GM19099 (cell line): Measurements from ENCODE around the gene NDRG2.
A peak's percentile ranks its signal among the peaks of the same experiment; 100 is the strongest.

Experiments used
- POLR2A ChIP-seq: IDR thresholded peaks from 3 replicates; pipeline ENCODE4 v1.6.1; 2011; ENCODE audit warnings: low read depth; ENCODE audit not compliant: insufficient read length; ENCODE audit errors: extremely low read depth

NDRG2 gene

GRCh38 chr14:21011136-21011535, 13.7 kb downstream of the NDRG2 start:
- TF ChIP-seq POLR2A, result no peak

- TF ChIP-seq POLR2A, result no peak
Observed at GRCh38 chr14:21003788-21004346, 21.0 kb downstream of the NDRG2 start.

- no peak for TF ChIP-seq POLR2A
Observed at GRCh38 chr14:21001218-21001617, 23.6 kb downstream of the NDRG2 start.

- no peak for TF ChIP-seq POLR2A
Observed at GRCh38 chr14:20999591-20999990, 25.3 kb downstream of the NDRG2 start.

- TF ChIP-seq POLR2A, result no peak
Observed at GRCh38 chr14:20998674-20999366, 26.0 kb downstream of the NDRG2 start, which contains the start of gene SLC39A2. Gene SLC39A2, plus strand, starts transcription at chr14:20999293. Its CDS starts 154 bp downstream, at chr14:20999447.

GRCh38 chr14:20998139-20998538, 26.7 kb downstream of the NDRG2 start:
- TF ChIP-seq POLR2A, result no peak

GRCh38 chr14:20997564-20997963, 27.3 kb downstream of the NDRG2 start:
- TF ChIP-seq POLR2A, result no peak

GRCh38 chr14:20997115-20997514, 27.7 kb downstream of the NDRG2 start:
- no peak for TF ChIP-seq POLR2A

GRCh38 chr14:20996521-20996920, 28.3 kb downstream of the NDRG2 start:
- TF ChIP-seq POLR2A, result no peak

- peak; percentile 86 for TF ChIP-seq POLR2A
Observed at GRCh38 chr14:20989787-20990600, 34.9 kb downstream of the NDRG2 start, which contains the start of gene METTL17. Gene METTL17, plus strand, starts transcription at chr14:20989980. Its CDS starts 23 bp downstream, at chr14:20990003.

GRCh38 chr14:20989471-20989786, 35.4 kb downstream of the NDRG2 start:
- peak; percentile 58 for TF ChIP-seq POLR2A

- TF ChIP-seq POLR2A, result no peak
Observed at GRCh38 chr14:20988717-20989470, 36.0 kb downstream of the NDRG2 start.

GRCh38 chr14:20986811-20987210, 38.0 kb downstream of the NDRG2 start:
- no peak for TF ChIP-seq POLR2A

GRCh38 chr14:20982646-20983369, 42.1 kb downstream of the NDRG2 start:
- TF ChIP-seq POLR2A, result no peak

GRCh38 chr14:20980906-20981305, 44.0 kb downstream of the NDRG2 start:
- no peak for TF ChIP-seq POLR2A

GRCh38 chr14:20978687-20979086, 46.2 kb downstream of the NDRG2 start:
- no peak for TF ChIP-seq POLR2A
